Neural crest cell (in vitro differentiated cells): ENCODE results near the gene SHANK1. TPM values are rescaled to one million over a fixed set of nuclear protein-coding genes. Genes with fewer than 3 reads are reported as not detected.

Experiments
- total RNA-seq: library from RNA; stranded (reverse); gene quantifications from 2 replicates; pipeline ENCODE4 v1.2.1, GENCODE V29; 2021

The SHANK1 gene
- total RNA-seq, 1 donor from 2014 or later, result 6.8 TPM

Other genes with a start within 250 kb of the SHANK1 start
- gene EMC10, start 243.3 kb downstream of the SHANK1 start, total RNA-seq, result 125 and 129 TPM in 2 replicates
- 1.1 and 1.3 TPM in 2 replicates for gene GARIN5A, start 243.0 kb downstream of the SHANK1 start, total RNA-seq
- gene JOSD2, start 208.6 kb downstream of the SHANK1 start, total RNA-seq, result 10.9 and 13.5 TPM in 2 replicates
- gene ASPDH, start 205.9 kb downstream of the SHANK1 start, total RNA-seq, result 1.2 TPM in 1 of 2 replicates, not detected in the other
- 42.5 and 50.2 TPM in 2 replicates for gene LRRC4B, start 151.4 kb downstream of the SHANK1 start, total RNA-seq
- gene SYT3, start 79.9 kb downstream of the SHANK1 start, total RNA-seq, result 1.4 and 2.0 TPM in 2 replicates
- 7.9 and 9.2 TPM in 2 replicates for gene C19orf81, start 70.4 kb downstream of the SHANK1 start, total RNA-seq
- gene CLEC11A, start 3.6 kb upstream of the SHANK1 start, total RNA-seq, result 7.6 and 7.9 TPM in 2 replicates
- gene GPR32, start 50.7 kb upstream of the SHANK1 start, total RNA-seq, result not detected in 2 replicates
- gene ACP4, start 70.6 kb upstream of the SHANK1 start, total RNA-seq, result not detected in 2 replicates
- gene KLK1, start 104.0 kb upstream of the SHANK1 start, total RNA-seq, result 0.44 TPM in 1 of 2 replicates, not detected in the other
- not detected in 2 replicates for gene KLK15, start 113.8 kb upstream of the SHANK1 start, total RNA-seq
- not detected in 2 replicates for gene KLK3, start 135.1 kb upstream of the SHANK1 start, total RNA-seq
- gene KLK2, start 153.6 kb upstream of the SHANK1 start, total RNA-seq, result not detected in 2 replicates
- not detected in 2 replicates for gene KLK4, start 191.6 kb upstream of the SHANK1 start, total RNA-seq
- gene KLK5, start 233.2 kb upstream of the SHANK1 start, total RNA-seq, result not detected in 2 replicates
- 1.7 and 2.5 TPM in 2 replicates for gene KLK6, start 249.8 kb upstream of the SHANK1 start, total RNA-seq